ENCODE measurements around the gene EML1. TPM values are rescaled to one million over a fixed set of nuclear protein-coding genes. Genes with fewer than 3 reads are reported as not detected.

The EML1 gene
- total RNA-seq, 4 donors from 2014 or later, result 12.5 to 19.1 (median 16.6) TPM

DNA sequence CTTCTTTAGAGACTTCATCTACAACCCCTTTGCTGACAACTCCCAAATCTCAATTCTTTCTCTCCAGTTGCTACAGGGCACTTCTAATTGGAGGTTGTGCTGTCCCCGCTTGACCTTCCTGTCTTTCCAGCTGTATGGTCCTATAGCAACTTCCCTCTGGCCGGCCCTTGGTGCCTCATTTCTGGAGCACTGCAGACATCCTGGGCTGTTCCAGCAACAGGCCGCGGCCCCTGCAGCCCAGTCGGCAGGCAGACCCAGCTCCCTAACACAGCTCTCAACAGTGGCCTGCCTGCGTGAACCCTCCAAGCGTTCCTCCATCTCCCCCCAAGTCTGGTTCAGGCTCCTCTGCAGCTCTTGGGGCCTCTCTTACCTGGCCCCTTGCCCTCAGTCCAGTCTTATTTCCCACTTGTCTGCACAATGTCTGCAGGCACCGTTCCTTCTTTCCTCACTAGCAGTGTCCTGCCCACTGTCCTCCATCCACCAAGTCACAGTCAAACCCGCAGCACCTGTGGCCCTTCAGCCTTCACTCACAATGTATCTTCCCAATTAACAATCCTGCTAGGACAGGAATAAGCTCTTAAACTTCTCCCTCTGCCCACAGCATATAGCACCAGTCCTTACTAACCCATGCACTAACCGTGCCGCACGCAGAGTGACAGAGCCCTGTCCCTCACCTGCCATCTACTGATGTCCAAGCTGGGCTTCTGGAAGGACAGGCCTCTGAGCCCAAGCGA lies 1.6 kb upstream of the EML1 start:
- peak overlapping the region in 3 of 4 donors; percentile 10 to 79 (median 11) for H3K27ac ChIP-seq
- no peaks in the 10 kb centered on the region for H3K27me3 ChIP-seq
- intact Hi-C loops (cut with DNase I; ENCODE audit: low total_unique reads) (loop anchor here (2.0 to 5.0 kb wide), 4 partner anchors 17 to 96 kb away; no protein-coding TSS in a partner anchor), in situ Hi-C loops (cut with MboI; ENCODE audit: low sequenced_read_pairs in 4 of 4) (loop anchor here in 1 of 4 donors (10.0 kb wide), 1 partner anchor 57 kb away; no protein-coding TSS in a partner anchor)
- H3K36me3 ChIP-seq, result no peaks in the 10 kb centered on the region
- no peaks in the 10 kb centered on the region for H3K9me3 ChIP-seq
- DNase-seq, result no peak
- ATAC-seq, result no peak
- H3K4me3 ChIP-seq, result peak overlapping the region in 1 of 4 donors; percentile 6
- H3K4me1 ChIP-seq, result peaks cover 26 to 29% of the 10 kb centered on the region in 2 donors
- TF ChIP-seq CTCF (IDR thresholded peaks at IDR 0.05 in 4 of 5, conservative IDR thresholded peaks at IDR 0.05 in 1 of 5) (no peak), POLR2A (IDR thresholded peaks at IDR 0.05) (no peak)

GRCh38 chr14:99792210-99792535 lies 1.0 kb upstream of the EML1 start:
- H3K4me3 ChIP-seq, result peak overlapping the region; percentile 56 to 62 (median 57)

GRCh38 chr14:99792551-99793212 lies 531 bp upstream of the EML1 start:
- TF ChIP-seq CTCF (IDR thresholded peaks at IDR 0.05 in 4 of 5, conservative IDR thresholded peaks at IDR 0.05 in 1 of 5), result no peak
- TF ChIP-seq POLR2A (IDR thresholded peaks at IDR 0.05), result peak in 1 of 2 donors; percentile 20
- intact Hi-C loops (cut with DNase I; ENCODE audit: low total_unique reads) (loop anchor here (1.0 to 5.0 kb wide), 5 partner anchors 16 to 110 kb away; no protein-coding TSS in a partner anchor), in situ Hi-C loops (cut with MboI; ENCODE audit: low sequenced_read_pairs in 4 of 4) (loop anchor here in 1 of 4 donors (10.0 kb wide), 1 partner anchor 58 kb away; no protein-coding TSS in a partner anchor)
- peak overlapping the region; percentile 56 to 62 (median 57) for H3K4me3 ChIP-seq
- H3K9me3 ChIP-seq, result no peaks in the 10 kb centered on the region
- ATAC-seq (peak; percentile 29 to 31), DNase-seq (no peak)
- peak overlapping the region; percentile 71 to 80 (median 78) for H3K27ac ChIP-seq
- H3K36me3 ChIP-seq, result no peaks in the 10 kb centered on the region
- H3K27me3 ChIP-seq, result no peaks in the 10 kb centered on the region
- peaks cover 23 to 26% of the 10 kb centered on the region in 2 donors for H3K4me1 ChIP-seq

More at GRCh38 chr14:99792210-99792535, 1.0 kb upstream of the EML1 start:
- in situ Hi-C loops (cut with MboI; ENCODE audit: low sequenced_read_pairs in 4 of 4) (loop anchor here in 1 of 4 donors (10.0 kb wide), 1 partner anchor 57 kb away; no protein-coding TSS in a partner anchor), intact Hi-C loops (cut with DNase I; ENCODE audit: low total_unique reads) (loop anchor here (2.0 to 5.0 kb wide), 4 partner anchors 17 to 95 kb away; no protein-coding TSS in a partner anchor)
- no peak for ATAC-seq
- Histone ChIP-seq H3K27me3 (no peaks in the 10 kb centered on the region), H3K27ac (peak overlapping the region; percentile 71 to 80 (median 78)), H3K9me3 (no peaks in the 10 kb centered on the region), H3K4me1 (peaks cover 26 to 28% of the 10 kb centered on the region in 2 donors), H3K36me3 (no peaks in the 10 kb centered on the region)
- TF ChIP-seq POLR2A (IDR thresholded peaks at IDR 0.05), result no peak
- TF ChIP-seq CTCF (IDR thresholded peaks at IDR 0.05 in 4 of 5, conservative IDR thresholded peaks at IDR 0.05 in 1 of 5), result no peak
- DNase-seq, result no peak

GRCh38 chr14:99794151-99794780 lies 1.1 kb downstream of the EML1 start:
- intact Hi-C loops (cut with DNase I; ENCODE audit: low total_unique reads), result loop anchor here (5.0 kb wide), 1 partner anchor 93 kb away; no protein-coding TSS in a partner anchor
- Histone ChIP-seq H3K36me3 (no peaks in the 10 kb centered on the region), H3K27me3 (no peaks in the 10 kb centered on the region), H3K27ac (no peak overlapping the region), H3K4me1 (peaks cover 26 to 30% of the 10 kb centered on the region in 2 donors), H3K9me3 (no peaks in the 10 kb centered on the region), H3K4me3 (peak overlapping the region; percentile 49 to 57 (median 53))
- in situ Hi-C loops (cut with MboI; ENCODE audit: low sequenced_read_pairs in 4 of 4), result loop anchor here in 1 of 4 donors (10.0 kb wide), 1 partner anchor 59 kb away; no protein-coding TSS in a partner anchor
- TF ChIP-seq CTCF (IDR thresholded peaks at IDR 0.05 in 4 of 5, conservative IDR thresholded peaks at IDR 0.05 in 1 of 5), result no peak
- ATAC-seq (no peak), DNase-seq (no peak)

Data from gastrocnemius medialis (tissue), 4 donors.